ENCODE data around the gene ACSL6.

ACSL6 gene

GRCh38 chr5:132022737-132023136 is 11.3 kb upstream of the ACSL6 start:
- Histone ChIP-seq H3K36me3 (ENCODE audit: control insufficient read depth, insufficient read depth, low read length) (no peaks in the 10 kb centered on the region), H3K9me3 (ENCODE audit: control insufficient read depth, insufficient read depth, low read length) (no peaks in the 10 kb centered on the region), H3K27ac (ENCODE audit: low read depth, low read length) (no peak overlapping the region), H3K9ac (ENCODE audit: low read depth, low read length) (no peak overlapping the region), H3K4me1 (ENCODE audit: control insufficient read depth, insufficient read depth, low read length) (no peaks in the 10 kb centered on the region), H3K4me3 (ENCODE audit: low read depth, low read length) (no peak overlapping the region), H3K27me3 (ENCODE audit: control insufficient read depth, insufficient read depth, low read length) (no peaks in the 10 kb centered on the region)

DNA sequence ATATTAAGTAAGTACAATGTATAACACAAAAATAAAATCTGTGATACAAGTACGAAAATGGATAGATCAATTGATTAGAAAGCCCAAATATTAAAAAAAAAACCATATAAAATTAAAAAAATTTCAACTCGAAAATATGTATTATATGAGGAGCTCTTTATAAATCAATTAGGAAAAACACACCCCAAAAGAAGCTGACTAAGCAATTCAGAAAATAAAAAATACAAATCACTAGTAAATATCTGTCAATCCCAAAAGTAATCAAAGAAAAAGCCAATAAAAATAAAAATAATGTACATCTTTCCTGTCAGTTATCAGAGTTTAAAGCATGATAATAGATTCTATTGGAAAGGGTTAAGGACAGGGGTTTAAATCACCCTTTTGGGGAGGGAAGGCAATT is 10.2 kb upstream of the ACSL6 start:
- Histone ChIP-seq H3K9me3 (ENCODE audit: control insufficient read depth, insufficient read depth, low read length) (no peaks in the 10 kb centered on the region), H3K27ac (ENCODE audit: low read depth, low read length) (no peak overlapping the region), H3K27me3 (ENCODE audit: control insufficient read depth, insufficient read depth, low read length) (no peaks in the 10 kb centered on the region), H3K4me3 (ENCODE audit: low read depth, low read length) (no peak overlapping the region), H3K4me1 (ENCODE audit: control insufficient read depth, insufficient read depth, low read length) (no peaks in the 10 kb centered on the region), H3K9ac (ENCODE audit: low read depth, low read length) (no peak overlapping the region), H3K36me3 (ENCODE audit: control insufficient read depth, insufficient read depth, low read length) (no peaks in the 10 kb centered on the region)

GRCh38 chr5:132020568-132021339 is 9.3 kb upstream of the ACSL6 start:
- Histone ChIP-seq H3K36me3 (ENCODE audit: control insufficient read depth, insufficient read depth, low read length) (no peaks in the 10 kb centered on the region), H3K9ac (ENCODE audit: low read depth, low read length) (no peak overlapping the region), H3K27ac (ENCODE audit: low read depth, low read length) (no peak overlapping the region), H3K27me3 (ENCODE audit: control insufficient read depth, insufficient read depth, low read length) (no peaks in the 10 kb centered on the region), H3K9me3 (ENCODE audit: control insufficient read depth, insufficient read depth, low read length) (no peaks in the 10 kb centered on the region), H3K4me1 (ENCODE audit: control insufficient read depth, insufficient read depth, low read length) (no peaks in the 10 kb centered on the region), H3K4me3 (ENCODE audit: low read depth, low read length) (no peak overlapping the region)

DNA sequence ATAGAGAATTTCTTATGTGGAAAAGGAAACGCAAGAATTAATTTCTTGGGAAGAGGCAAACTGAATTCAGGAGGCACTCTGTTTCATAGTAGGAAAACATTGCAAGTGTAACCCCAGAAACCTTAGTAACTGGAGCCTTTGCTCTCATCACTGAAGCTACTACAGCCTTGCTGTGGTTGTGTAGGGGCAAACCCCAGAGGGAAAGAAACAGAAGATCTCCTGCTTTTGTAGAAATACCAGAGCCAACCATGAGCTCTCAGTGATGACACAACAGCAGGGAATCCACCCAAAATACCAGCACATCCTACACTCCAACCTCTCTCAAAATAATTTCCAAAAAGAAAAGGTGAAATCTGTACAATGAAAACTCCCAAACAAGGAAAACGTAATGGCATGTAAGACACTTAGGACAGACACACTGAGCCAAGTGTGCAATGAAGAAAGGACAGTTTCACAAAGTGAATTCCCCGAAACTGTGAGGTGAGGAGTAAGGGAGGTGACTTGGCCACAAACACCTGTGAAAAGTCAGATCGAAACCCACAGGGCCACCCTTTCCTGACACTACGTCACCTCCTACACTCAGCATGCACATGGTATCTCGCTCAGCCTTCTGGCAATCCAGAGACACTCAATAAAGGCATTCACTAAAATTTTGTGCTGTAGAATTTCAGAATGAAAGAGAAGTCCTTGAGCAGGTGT is 8.5 kb upstream of the ACSL6 start:
- Histone ChIP-seq H3K36me3 (ENCODE audit: control insufficient read depth, insufficient read depth, low read length) (no peaks in the 10 kb centered on the region), H3K9me3 (ENCODE audit: control insufficient read depth, insufficient read depth, low read length) (no peaks in the 10 kb centered on the region), H3K4me3 (ENCODE audit: low read depth, low read length) (no peak overlapping the region), H3K9ac (ENCODE audit: low read depth, low read length) (no peak overlapping the region), H3K4me1 (ENCODE audit: control insufficient read depth, insufficient read depth, low read length) (no peaks in the 10 kb centered on the region), H3K27ac (ENCODE audit: low read depth, low read length) (no peak overlapping the region), H3K27me3 (ENCODE audit: control insufficient read depth, insufficient read depth, low read length) (no peaks in the 10 kb centered on the region)

DNA sequence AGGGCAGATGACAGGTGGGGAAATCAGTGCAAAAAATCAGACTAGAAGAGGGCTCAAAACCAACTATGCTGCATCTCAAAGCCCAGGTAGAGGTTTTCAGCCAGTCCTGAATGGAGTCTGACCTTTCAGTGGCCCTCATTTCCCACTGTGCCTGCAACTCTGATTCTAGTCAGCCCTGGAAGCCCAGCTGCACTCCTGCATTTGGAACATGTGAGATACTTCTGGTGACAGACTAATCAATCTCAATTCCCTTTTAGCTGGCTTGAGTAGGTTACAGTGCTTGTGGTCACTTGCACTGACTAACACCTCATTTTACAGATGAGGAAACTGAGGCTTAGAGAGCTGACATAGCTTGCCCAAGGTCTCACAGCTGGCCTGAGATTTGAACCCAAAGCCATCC is 7.9 kb upstream of the ACSL6 start:
- Histone ChIP-seq H3K27ac (ENCODE audit: low read depth, low read length) (no peak overlapping the region), H3K27me3 (ENCODE audit: control insufficient read depth, insufficient read depth, low read length) (no peaks in the 10 kb centered on the region), H3K9ac (ENCODE audit: low read depth, low read length) (no peak overlapping the region), H3K36me3 (ENCODE audit: control insufficient read depth, insufficient read depth, low read length) (no peaks in the 10 kb centered on the region), H3K4me1 (ENCODE audit: control insufficient read depth, insufficient read depth, low read length) (no peaks in the 10 kb centered on the region), H3K9me3 (ENCODE audit: control insufficient read depth, insufficient read depth, low read length) (no peaks in the 10 kb centered on the region), H3K4me3 (ENCODE audit: low read depth, low read length) (no peak overlapping the region)

GRCh38 chr5:132017738-132018625 is 6.5 kb upstream of the ACSL6 start:
- H3K9me3 ChIP-seq (ENCODE audit: control insufficient read depth, insufficient read depth, low read length), result no peaks in the 10 kb centered on the region
- H3K27me3 ChIP-seq (ENCODE audit: control insufficient read depth, insufficient read depth, low read length), result no peaks in the 10 kb centered on the region; the same call in 1 of the 2 replicates
- no peak overlapping the region for H3K4me3 ChIP-seq (ENCODE audit: low read depth, low read length)

GRCh38 chr5:132017316-132017715 is 5.9 kb upstream of the ACSL6 start:
- peaks cover 4% of the 10 kb centered on the region for H3K27me3 ChIP-seq (ENCODE audit: control insufficient read depth, insufficient read depth, low read length)
- no peaks in the 10 kb centered on the region for H3K36me3 ChIP-seq (ENCODE audit: control insufficient read depth, insufficient read depth, low read length)
- no peaks in the 10 kb centered on the region for H3K9me3 ChIP-seq (ENCODE audit: control insufficient read depth, insufficient read depth, low read length)
- no peak overlapping the region for H3K27ac ChIP-seq (ENCODE audit: low read depth, low read length)
- H3K4me1 ChIP-seq (ENCODE audit: control insufficient read depth, insufficient read depth, low read length), result no peaks in the 10 kb centered on the region
- no peak overlapping the region for H3K9ac ChIP-seq (ENCODE audit: low read depth, low read length)
- no peak overlapping the region for H3K4me3 ChIP-seq (ENCODE audit: low read depth, low read length)

More at GRCh38 chr5:132017738-132018625, 6.5 kb upstream of the ACSL6 start:
- Histone ChIP-seq H3K4me1 (ENCODE audit: control insufficient read depth, insufficient read depth, low read length) (no peaks in the 10 kb centered on the region), H3K27ac (ENCODE audit: low read depth, low read length) (no peak overlapping the region), H3K9ac (ENCODE audit: low read depth, low read length) (no peak overlapping the region), H3K36me3 (ENCODE audit: control insufficient read depth, insufficient read depth, low read length) (no peaks in the 10 kb centered on the region)

GRCh38 chr5:132016721-132017250 is 5.3 kb upstream of the ACSL6 start:
- H3K9me3 ChIP-seq (ENCODE audit: control insufficient read depth, insufficient read depth, low read length), result no peaks in the 10 kb centered on the region
- H3K4me3 ChIP-seq (ENCODE audit: low read depth, low read length), result no peak overlapping the region
- H3K27ac ChIP-seq (ENCODE audit: low read depth, low read length), result no peak overlapping the region
- no peaks in the 10 kb centered on the region for H3K36me3 ChIP-seq (ENCODE audit: control insufficient read depth, insufficient read depth, low read length)
- H3K27me3 ChIP-seq (ENCODE audit: control insufficient read depth, insufficient read depth, low read length), result peaks cover 9% of the 10 kb centered on the region
- H3K9ac ChIP-seq (ENCODE audit: low read depth, low read length), result no peak overlapping the region
- H3K4me1 ChIP-seq (ENCODE audit: control insufficient read depth, insufficient read depth, low read length), result no peaks in the 10 kb centered on the region

- no peak overlapping the region for H3K27ac ChIP-seq (ENCODE audit: low read depth, low read length)
- no peak overlapping the region for H3K9ac ChIP-seq (ENCODE audit: low read depth, low read length)
- peaks cover 35% of the 10 kb centered on the region for H3K27me3 ChIP-seq (ENCODE audit: control insufficient read depth, insufficient read depth, low read length)
Measured at GRCh38 chr5:132013711-132014110, 2.3 kb upstream of the ACSL6 start.

DNA sequence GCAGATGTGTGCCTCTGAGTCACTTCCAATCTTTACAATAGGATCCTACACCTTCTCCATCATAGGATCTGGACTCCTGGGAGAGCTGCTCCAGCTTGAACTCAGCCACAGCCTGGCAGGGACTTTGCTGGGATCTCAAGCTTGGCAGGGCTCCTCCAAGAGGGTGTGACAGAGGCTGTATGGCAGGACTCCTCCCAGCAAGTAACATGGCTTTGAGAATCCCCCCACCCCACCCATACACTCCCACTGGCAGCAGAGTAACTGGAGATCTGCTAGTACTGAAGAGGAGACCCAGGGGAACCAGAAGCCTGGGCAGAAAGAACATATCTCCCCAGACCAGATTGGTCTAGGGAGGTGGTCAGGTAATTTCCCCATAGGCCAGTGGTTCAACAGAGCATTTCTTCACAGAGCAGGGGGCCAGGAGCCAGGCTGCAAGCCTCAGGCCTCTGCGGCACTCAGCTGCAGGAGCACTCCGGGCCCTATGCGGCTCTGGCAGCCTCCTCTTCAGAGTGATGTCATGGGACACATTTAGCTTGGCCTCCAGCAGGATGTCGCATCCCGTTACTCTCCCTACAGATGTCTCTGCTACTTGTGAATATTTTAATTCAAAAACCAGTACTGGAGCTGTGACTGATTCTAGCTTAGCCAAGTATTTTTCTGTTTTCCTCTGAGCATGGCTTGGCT is 1.7 kb upstream of the ACSL6 start:
- Histone ChIP-seq H3K27ac (ENCODE audit: low read depth, low read length) (no peak overlapping the region), H3K4me3 (ENCODE audit: low read depth, low read length) (no peak overlapping the region), H3K9me3 (ENCODE audit: control insufficient read depth, insufficient read depth, low read length) (no peaks in the 10 kb centered on the region), H3K9ac (ENCODE audit: low read depth, low read length) (no peak overlapping the region), H3K36me3 (ENCODE audit: control insufficient read depth, insufficient read depth, low read length) (no peaks in the 10 kb centered on the region), H3K27me3 (ENCODE audit: control insufficient read depth, insufficient read depth, low read length) (peaks cover 35% of the 10 kb centered on the region), H3K4me1 (ENCODE audit: control insufficient read depth, insufficient read depth, low read length) (peaks cover 8% of the 10 kb centered on the region)

More at GRCh38 chr5:132013711-132014110, 2.3 kb upstream of the ACSL6 start:
- no peaks in the 10 kb centered on the region for H3K9me3 ChIP-seq (ENCODE audit: control insufficient read depth, insufficient read depth, low read length)
- peaks cover 8% of the 10 kb centered on the region for H3K4me1 ChIP-seq (ENCODE audit: control insufficient read depth, insufficient read depth, low read length)
- no peak overlapping the region for H3K4me3 ChIP-seq (ENCODE audit: low read depth, low read length)
- H3K36me3 ChIP-seq (ENCODE audit: control insufficient read depth, insufficient read depth, low read length), result no peaks in the 10 kb centered on the region
